ENCODE results near the gene DNAJC22. TPM values are rescaled to one million over a fixed set of nuclear protein-coding genes. Genes with fewer than 3 reads are reported as not detected.
A peak's percentile ranks its signal among the peaks of the same experiment; 100 is the strongest.

Gene DNAJC22
- total and polyA plus RNA-seq, 9 of the 15 experiments (the other 6 are each of a cell fraction or from before 2014, with no cell fraction given) = 0.10 to 1.2 (median 0.47) TPM

- peaks cover 8% of the 10 kb centered on the region for H3K79me2 ChIP-seq (ENCODE audit: control insufficient read depth, insufficient read depth, low read length)
- FAIRE-seq (no peak), ATAC-seq (no peak), DNase-seq (ENCODE audit: extremely low read depth in 1 of 4, low spot score in 3 of 4) (no peak)
- no peak overlapping the region for H3K4me2 ChIP-seq (ENCODE audit: insufficient read depth, low read length)
- 96% methylated on average over 12 of the region's 12 CpGs for WGBS (ENCODE audit: insufficient coverage, low coverage, missing lambda C conversion rate)
- peaks cover 3% of the 10 kb centered on the region for H3K9me1 ChIP-seq (ENCODE audit: control insufficient read depth, insufficient read depth, low read length)
- peak overlapping the region in 1 of 2 experiments; percentile 43; a peak in 1 of 4 replicates for H3K9ac ChIP-seq (ENCODE audit: insufficient read depth in 1 of 2, low read depth in 2 of 2, low read length in 2 of 2)
- no peaks in the 10 kb centered on the region for H4K20me1 ChIP-seq (replicated peaks; ENCODE audit: control insufficient read depth, insufficient read depth, low read length)
- H3K9me3 ChIP-seq (replicated peaks; ENCODE audit: control insufficient read depth, insufficient read depth, low read depth, low read length) = no peaks in the 10 kb centered on the region
- H2AFZ ChIP-seq (ENCODE audit: low read depth, low read length) = no peak overlapping the region
- POLR2A ChIA-PET = no interaction called here
- H3K27ac ChIP-seq (ENCODE audit: extremely low read depth, low read depth, low read length) = no peak overlapping the region
- H3K27me3 ChIP-seq (ENCODE audit: control insufficient read depth in 2 of 2, insufficient read depth in 2 of 2, low read length in 2 of 2) = no peaks in the 10 kb centered on the region
- H3K4me1 ChIP-seq (replicated peaks in 1 of 2; ENCODE audit: control insufficient read depth in 2 of 2, insufficient read depth in 2 of 2, low read length in 2 of 2) = peaks cover 3 to 18% of the 10 kb centered on the region in 2 experiments; a peak in 3 of 5 replicates
- H3K4me3 ChIP-seq = no peak overlapping the region
- CTCF ChIA-PET (ENCODE audit: low intra/inter-chr PET ratio) = no interaction called here
- intact Hi-C loops (cut with micrococcal nuclease) = no loop called here
- no TSS peak for BruUV-seq (replicated peaks)
- peaks cover 70% of the 10 kb centered on the region; the same call in 2 of the 3 replicates for H3K36me3 ChIP-seq (ENCODE audit: control insufficient read depth, insufficient read depth, low read length)
- in situ Hi-C loops (cut with MboI) = no loop called here
- no peak for TF ChIP-seq RERE (CRISPR knock-in tag; IDR thresholded peaks at IDR 0.05; ENCODE audit: borderline replicate concordance)
- TF ChIP-seq HOXB6 (CRISPR knock-in tag; IDR thresholded peaks at IDR 0.05; ENCODE audit: borderline replicate concordance) = no peak
- no peak for TF ChIP-seq ZMIZ1 (IDR thresholded peaks at IDR 0.05; ENCODE audit: low read depth in 2 of 2, low read length in 2 of 2)
- no peak for TF ChIP-seq ZNF589 (CRISPR knock-in tag; IDR thresholded peaks at IDR 0.05; ENCODE audit: low read depth)
- no peak for TF ChIP-seq DEAF1 (CRISPR knock-in tag; IDR thresholded peaks at IDR 0.05)
- no peak for TF ChIP-seq ZNF639 (CRISPR knock-in tag; conservative IDR thresholded peaks at IDR 0.05 in 1 of 2, IDR thresholded peaks at IDR 0.05 in 1 of 2)
- no peak for TF ChIP-seq RBM39 (optimal IDR thresholded peaks at IDR 0.05; ENCODE audit: low read depth, low read length)
- no peak for TF ChIP-seq NCOA2 (IDR thresholded peaks at IDR 0.05; ENCODE audit: partially characterized antibody in 2 of 2)
Measured at GRCh38 chr12:49328816-49329215, 17.9 kb upstream of the DNAJC22 start.
